Stimulated activated CD4-positive, alpha-beta T cell treated with anti-CD3 and anti-CD28 coated beads, TNF-alpha, amount 100 ng/mL, for 4 hours (primary cell): Measurements from ENCODE around the gene TYMS.

Experiments
- DNase-seq, 3 experiments: peaks; one replicate each; pipeline ENCODE4 v3.0.0-alpha.2; 2020; ENCODE audit warnings: low read depth in 3 of 3

Gene TYMS

GRCh38 chr18:644395-645004, 13.0 kb upstream of the TYMS start:
- DNase-seq: no peak

DNA sequence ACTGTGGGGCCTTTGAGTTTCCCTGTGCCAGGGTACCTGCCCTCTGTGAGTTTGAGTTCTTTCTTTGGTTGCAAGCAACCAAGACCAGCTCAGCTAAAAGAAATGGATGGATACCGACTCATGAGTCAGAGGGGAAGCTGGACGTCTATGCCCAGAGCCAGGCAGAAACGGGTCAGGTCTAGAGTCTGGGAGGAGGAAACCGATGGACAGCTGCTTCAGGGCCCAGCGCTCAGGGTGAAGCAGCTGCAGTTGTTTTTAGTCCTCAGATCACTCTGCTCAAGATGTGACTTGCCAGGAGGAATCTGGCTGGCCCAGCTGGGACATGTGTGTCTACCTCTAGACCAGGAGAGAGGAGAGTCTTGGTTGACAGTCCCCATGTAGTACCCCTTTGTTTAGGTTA, 10.1 kb upstream of the TYMS start:
- DNase-seq: no peak

- DNase-seq: no peak
Measured at GRCh38 chr18:649341-649740, 8.1 kb upstream of the TYMS start.

DNA sequence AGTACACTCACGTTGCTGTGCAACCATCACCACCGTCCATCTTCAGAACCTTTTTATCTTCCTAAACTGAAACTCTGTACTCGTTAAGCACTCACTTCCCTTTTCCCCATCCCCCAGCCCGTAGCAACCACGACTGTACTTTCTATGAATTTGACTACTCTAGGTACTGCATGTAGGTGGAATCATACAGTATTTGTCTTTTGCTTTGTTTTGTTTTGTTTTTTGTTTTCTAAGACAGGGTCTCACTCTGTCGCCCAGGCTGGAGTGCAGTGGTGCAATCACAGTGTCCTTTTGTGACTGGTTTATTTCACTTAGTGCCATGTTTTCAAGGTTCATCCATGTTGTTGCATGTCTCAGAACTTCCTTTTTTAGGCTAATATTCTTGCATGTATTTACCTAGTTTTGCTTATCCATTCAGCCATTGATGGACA, 7.0 kb upstream of the TYMS start:
- no peak for DNase-seq

DNA sequence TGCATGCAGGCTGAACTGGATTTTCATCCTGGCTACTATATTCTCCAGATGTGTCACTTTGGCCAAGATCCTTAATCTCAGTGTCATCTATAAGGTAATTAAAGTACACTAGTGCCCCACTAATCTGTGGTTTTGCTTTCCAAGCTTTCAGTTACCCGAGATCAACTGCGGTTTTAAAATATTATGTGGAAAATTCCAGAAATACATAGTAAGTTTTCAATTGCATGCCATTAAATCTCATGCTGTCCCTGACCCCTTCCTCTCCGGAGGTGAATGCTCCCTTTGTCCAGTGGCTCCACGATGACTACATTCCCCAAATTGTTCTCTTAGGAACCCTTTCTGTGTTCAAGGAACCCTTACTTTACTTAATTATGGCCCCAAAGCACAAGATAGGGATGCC, 5.3 kb upstream of the TYMS start:
- DNase-seq: no peak

DNA sequence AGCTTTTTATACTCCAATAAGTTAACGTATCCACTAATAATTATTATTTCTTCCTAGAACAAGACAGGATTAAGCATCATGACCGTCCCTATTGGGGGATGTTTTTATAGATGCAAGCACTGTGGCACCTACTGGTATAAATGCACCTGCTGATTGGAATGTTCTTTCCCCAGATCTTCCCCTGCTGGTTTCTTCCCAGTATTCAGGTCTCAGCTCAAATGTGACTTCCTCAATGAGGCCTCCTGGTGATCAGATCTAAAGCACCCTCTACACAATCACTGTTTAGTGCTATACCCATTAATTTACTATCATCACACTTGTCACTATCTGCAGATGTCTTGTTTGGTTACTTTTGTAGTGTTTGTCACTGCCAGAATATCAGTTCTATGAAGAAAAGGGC, 3.9 kb upstream of the TYMS start:
- DNase-seq: no peak

GRCh38 chr18:654601-655000, 2.9 kb upstream of the TYMS start:
- no peak for DNase-seq

- DNase-seq: no peak
Measured at GRCh38 chr18:655445-655844, 2.0 kb upstream of the TYMS start.

- DNase-seq: peak in 2 of 3 experiments; percentile 30 to 41
Measured at GRCh38 chr18:658001-658946, 821 bp downstream of the TYMS start.

DNA sequence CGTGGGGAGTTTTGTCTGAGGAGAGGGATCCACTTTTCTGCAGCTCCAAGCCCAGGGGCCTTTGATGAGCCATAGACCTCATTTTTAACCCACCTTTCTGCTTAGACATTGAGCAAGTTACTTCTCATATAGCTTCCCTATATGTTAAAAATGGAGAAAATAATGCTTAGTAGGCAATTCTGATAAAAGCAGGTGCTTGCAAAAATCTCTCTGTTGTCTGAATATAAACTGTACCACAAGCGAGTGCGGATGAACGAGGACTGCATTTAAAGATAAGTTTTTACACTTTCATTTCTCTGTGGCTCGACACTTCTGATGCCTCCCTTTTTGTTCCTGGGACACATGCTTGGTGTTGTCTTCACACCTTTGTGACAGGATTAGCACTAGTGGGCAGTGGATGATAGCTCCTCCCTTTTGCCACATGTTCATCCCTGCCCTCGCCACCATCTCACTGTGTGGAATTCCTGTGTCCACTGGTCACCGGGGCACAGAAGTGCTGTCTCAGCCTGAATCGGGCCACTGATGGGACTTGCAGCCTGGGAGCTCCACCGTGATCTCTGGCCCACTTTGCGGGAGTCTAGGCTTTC, 1.6 kb downstream of the TYMS start:
- DNase-seq: no peak

GRCh38 chr18:659597-659996, 2.1 kb downstream of the TYMS start:
- no peak for DNase-seq

- no peak for DNase-seq
Measured at GRCh38 chr18:662197-662596, 4.7 kb downstream of the TYMS start.

GRCh38 chr18:666177-666576, 8.7 kb downstream of the TYMS start:
- DNase-seq: no peak

DNA sequence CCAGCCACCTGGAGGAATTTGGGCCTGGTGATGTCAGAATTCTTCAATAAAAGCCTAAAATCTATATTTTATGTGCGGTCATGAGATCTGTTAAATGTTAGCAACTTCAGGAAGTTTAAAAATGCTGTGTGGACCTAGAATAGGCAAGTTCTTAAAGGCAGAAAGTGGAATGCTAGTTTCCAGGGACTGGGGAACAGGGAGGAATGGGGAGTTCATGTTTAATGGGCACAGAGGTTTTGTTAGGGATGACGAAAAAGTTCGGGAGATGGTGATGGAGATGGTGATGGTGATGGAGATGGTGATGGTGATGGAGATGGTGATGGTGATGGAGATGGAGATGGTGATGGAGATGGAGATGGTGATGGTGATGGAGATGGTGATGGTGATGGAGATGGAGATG, 9.2 kb downstream of the TYMS start:
- no peak for DNase-seq

DNA sequence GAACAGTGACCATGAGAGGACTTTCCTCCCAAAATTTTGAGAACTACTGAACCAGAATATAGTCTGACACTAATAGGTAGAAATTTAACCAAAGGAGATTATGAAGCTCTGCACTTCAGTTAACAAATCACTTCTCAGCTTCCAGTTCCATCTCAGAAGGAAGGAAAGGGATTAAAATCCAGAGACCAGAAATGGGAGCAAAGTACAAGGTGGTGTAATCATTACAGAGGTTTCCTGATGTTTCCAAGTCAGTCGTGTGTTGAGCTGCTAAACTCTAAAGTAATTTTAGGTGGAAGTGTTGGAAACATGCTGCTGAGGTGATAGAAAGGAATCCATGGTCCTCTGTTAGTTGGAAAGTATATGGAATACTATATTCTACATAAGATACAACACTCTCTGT, 10.8 kb downstream of the TYMS start:
- DNase-seq: no peak

DNA sequence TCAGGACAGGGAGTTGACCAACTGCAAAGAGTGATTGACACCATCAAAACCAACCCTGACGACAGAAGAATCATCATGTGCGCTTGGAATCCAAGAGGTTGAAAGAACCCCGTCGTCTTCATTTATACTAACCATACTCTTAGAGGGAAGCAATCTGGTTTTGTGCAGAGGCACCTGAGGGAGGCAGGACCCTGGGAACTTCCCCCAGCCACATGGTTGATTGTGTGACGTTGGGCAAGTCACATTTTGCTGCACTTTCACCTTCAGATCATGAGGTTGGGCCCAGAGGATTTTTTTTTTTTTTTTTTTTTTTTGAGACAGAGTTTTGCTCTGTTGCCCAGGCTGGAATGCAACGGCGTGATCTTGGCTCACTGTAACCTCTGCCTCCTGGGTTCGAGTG, 11.6 kb downstream of the TYMS start:
- no peak for DNase-seq

- DNase-seq: no peak
Measured at GRCh38 chr18:670522-670921, 13.1 kb downstream of the TYMS start.

GRCh38 chr18:671405-671804, 14.0 kb downstream of the TYMS start:
- no peak for DNase-seq

GRCh38 chr18:673317-673716, 15.9 kb downstream of the TYMS start:
- DNase-seq: no peak

DNA sequence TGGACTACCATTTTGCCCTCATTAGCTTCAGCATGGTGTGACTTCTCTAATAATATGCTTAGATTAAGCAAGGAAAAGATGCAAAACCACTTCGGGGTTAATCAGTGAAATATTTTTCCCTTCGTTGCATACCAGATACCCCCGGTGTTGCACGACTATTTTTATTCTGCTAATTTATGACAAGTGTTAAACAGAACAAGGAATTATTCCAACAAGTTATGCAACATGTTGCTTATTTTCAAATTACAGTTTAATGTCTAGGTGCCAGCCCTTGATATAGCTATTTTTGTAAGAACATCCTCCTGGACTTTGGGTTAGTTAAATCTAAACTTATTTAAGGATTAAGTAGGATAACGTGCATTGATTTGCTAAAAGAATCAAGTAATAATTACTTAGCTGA, 16.3 kb downstream of the TYMS start:
- DNase-seq: no peak

DNA sequence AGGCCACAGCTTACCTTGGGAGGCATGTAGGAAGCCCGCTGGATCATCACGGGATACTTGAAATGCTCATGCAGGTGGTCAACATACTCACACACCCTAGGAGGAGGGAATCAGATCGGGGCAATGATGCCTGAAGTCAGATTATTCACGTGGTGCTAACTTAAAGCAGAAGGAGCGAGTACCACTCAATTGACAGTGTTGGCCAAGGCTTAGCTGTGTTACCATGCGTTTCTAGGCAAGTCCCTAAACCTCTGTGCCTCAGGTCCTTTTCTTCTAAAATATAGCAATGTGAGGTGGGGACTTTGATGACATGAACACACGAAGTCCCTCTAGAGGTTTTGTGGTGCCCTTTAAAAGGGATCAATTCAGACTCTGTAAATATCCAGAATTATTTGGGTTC, 17.9 kb downstream of the TYMS start:
- DNase-seq: no peak

DNA sequence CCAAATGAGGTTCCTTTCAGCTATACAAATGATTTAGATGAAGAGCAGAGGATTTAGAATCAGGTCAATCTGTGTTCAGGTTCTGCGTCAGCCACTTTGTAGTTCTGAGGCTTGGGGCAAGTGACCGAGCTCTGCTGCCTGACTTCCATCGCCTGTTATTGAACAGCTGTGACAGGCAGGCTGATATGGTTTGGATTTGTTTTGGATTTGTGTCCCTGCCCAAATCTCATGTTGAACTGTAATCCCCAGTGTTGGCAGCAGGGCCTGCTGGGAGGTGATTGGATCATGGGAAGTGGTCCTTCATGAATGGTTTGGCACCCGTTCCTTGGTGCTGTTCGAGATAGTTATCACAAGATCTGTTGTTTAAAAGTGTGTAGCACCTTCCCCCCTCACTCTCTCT, 18.6 kb downstream of the TYMS start:
- no peak for DNase-seq

GRCh38 chr18:676736-677135, 19.3 kb downstream of the TYMS start:
- DNase-seq: no peak
